Melanocyte of skin (primary cell): ENCODE measurements around the gene IFIT2. TPM values are rescaled to one million over a fixed set of nuclear protein-coding genes. Genes with fewer than 3 reads are reported as not detected.

Source experiments
- total RNA-seq, 2 donors: library from RNA; depleted of rRNA; stranded (reverse); fragments of >200 nt; gene quantifications; 2 replicates each; pipeline ENCODE4 v1.2.3, GENCODE V29; 2012

IFIT2 gene, protein sequence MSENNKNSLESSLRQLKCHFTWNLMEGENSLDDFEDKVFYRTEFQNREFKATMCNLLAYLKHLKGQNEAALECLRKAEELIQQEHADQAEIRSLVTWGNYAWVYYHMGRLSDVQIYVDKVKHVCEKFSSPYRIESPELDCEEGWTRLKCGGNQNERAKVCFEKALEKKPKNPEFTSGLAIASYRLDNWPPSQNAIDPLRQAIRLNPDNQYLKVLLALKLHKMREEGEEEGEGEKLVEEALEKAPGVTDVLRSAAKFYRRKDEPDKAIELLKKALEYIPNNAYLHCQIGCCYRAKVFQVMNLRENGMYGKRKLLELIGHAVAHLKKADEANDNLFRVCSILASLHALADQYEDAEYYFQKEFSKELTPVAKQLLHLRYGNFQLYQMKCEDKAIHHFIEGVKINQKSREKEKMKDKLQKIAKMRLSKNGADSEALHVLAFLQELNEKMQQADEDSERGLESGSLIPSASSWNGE
- 100 to 1,000 TPM; 112 to 119 TPM for total RNA-seq

DNA sequence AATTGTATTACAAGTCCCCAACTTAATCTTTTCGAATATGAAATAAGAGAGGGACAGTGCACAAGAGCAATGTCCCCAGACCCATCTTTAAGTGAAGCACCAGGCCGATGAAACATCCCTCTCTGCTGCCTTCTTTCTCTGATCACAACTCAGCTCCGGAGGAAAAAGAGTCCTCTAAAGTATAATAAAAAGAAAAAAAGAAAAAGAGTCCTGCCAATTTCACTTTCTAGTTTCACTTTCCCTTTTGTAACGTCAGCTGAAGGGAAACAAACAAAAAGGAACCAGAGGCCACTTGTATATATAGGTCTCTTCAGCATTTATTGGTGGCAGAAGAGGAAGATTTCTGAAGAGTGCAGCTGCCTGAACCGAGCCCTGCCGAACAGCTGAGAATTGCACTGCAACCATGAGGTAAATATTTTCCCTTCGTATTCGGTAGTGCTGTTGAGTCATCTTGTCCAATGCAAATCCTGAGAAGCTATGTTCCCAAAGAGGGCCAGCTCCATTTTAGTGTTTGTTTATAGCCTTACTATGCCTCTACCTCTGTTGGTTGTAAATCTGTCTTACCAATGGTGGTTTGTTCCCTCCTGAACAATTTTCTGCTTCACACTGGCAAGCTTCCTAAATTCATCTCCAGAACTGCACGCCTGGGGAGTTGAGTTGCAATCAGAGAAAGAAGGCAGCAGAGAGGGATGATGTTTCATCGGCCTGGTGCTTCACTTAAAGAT is at the start of gene IFIT2:
IFIT2 (plus strand) TSS at position 326 of the 725 bp plus-strand sequence; CDS start at position 404, 78 bp downstream.

DNA sequence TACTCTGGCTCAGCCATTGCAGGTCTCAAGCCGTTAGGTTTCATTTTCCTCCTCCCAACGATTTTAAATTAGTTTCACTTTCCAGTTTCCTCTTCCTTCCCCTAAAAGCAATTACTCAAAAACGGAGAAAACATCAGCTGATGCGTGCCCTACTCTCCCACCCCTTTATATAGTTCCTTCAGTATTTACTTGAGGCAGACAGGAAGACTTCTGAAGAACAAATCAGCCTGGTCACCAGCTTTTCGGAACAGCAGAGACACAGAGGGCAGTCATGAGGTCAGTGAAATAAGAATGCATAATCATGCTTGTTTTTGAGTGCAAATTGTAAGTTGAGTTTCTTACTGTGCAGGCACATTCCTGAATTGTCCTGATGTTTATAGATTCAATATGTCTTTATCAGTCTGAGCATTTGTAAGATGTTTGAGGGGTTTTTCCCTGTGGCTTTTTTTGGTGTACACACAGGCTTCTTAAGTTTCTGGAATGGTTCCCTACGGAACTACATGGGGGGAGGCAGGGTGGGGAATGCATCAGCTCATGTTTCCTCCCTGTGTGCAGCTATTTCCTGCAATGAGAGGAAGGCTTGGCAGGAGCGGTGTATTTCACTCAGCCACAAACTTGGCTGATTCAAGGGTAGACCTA is 26.1 kb downstream of the IFIT2 start, which contains the start of gene IFIT3:
IFIT3 (plus strand) TSS at position 195 of the 639 bp plus-strand sequence; CDS start at position 272, 77 bp downstream.

Other genes starting within 250 kb of the IFIT2 start
- under 1 TPM; 0.67 to 0.69 TPM for gene CH25H, start 94.7 kb upstream of the IFIT2 start, total RNA-seq
- gene LIPA, start 50.3 kb upstream of the IFIT2 start, total RNA-seq = 100 to 1,000 TPM in 1 of 2 donors, 10 to 100 TPM in 1; 96.7 to 106 TPM
- 100 to 1,000 TPM; 446 to 450 TPM for gene IFIT3, start 26.0 kb downstream of the IFIT2 start, total RNA-seq
- gene IFIT1B, start 76.0 kb downstream of the IFIT2 start, total RNA-seq = under 1 TPM in 1 of 2 donors, not detected in 1; under 0.01 TPM
- 100 to 1,000 TPM; 513 to 526 TPM for gene IFIT1, start 90.6 kb downstream of the IFIT2 start, total RNA-seq
- 100 to 1,000 TPM in 1 of 2 donors, 10 to 100 TPM in 1; 86.0 to 105 TPM for gene IFIT5, start 112.5 kb downstream of the IFIT2 start, total RNA-seq
- gene SLC16A12, start 233.5 kb downstream of the IFIT2 start, total RNA-seq = not detected